Stimulated activated CD4-positive, alpha-beta T cell treated with anti-CD3 and anti-CD28 coated beads, Interleukin-4, amount 100 ng/mL, for 24 hours (primary cell): ENCODE results near the gene TXK.
"Not testable (repeated sequence)": the region's sequence is repeated elsewhere in the genome, so short reads cannot be mapped to it uniquely, and the experiment has no call there.

Experiments used
- DNase-seq: peaks from one replicate; pipeline ENCODE4 v3.0.0-alpha.2; 2020

Gene TXK

DNA sequence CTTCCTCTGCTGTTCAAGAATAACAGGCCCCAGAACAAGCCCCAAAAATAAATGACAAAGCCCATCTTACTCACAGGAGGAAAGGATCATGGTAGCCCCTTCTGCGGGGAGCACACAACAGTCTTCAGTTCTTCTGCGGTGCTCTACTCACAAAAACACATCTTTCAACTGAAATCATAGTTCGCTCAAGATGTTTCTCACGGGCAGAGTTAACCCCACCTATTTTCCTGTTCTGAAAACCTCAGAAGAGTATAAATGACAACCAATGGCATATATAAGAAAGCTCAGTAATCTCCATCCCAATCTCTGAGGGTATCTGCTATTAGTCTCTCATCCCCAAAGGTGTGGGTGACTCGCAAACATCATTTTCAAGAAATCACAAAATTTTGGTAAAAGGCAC is at the start of gene TXK:
Gene TXK (minus strand): TSS at position 170 of the 400 bp plus-strand sequence. CDS start 80 bp downstream, at position 90.
- no peak for DNase-seq

DNA sequence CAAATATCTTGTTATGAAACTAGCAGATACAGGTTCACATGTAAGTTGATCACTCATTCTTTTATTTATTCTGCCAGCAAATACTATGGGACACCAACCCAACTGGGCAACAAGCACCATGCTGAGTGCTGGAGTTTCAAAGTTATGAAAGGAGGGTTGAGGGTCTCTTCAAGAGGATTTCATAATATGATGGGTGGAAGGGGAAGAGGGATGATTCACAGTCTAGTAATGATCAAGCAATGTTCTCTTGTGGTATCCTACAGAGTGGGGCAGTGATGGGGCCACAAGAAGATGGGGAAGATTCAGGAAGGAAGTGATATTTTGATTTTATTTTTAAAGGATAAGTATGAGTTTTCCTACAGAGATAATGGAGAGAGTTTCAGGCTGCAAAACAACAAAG is 46.2 kb upstream of the TXK start:
- no peak for DNase-seq

DNA sequence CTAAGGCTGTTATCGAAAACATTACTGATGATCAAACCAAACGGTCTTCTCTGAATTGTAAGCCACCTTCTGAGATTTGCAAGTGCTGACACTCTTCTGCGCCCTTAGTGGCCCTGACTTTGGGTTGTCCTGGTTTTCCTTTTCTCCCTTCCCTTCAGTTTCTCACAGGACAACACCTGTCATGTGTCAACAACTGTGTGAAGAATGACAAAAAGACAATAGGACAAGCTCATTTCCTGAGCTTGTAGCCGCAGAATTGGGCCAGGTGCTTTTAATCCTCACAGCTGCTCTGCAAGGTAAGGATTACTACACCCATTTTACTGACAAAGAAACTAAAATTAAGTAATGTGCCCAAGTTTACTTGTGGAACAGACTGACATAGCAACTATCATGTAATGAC is 44.9 kb upstream of the TXK start:
- DNase-seq: no peak

DNA sequence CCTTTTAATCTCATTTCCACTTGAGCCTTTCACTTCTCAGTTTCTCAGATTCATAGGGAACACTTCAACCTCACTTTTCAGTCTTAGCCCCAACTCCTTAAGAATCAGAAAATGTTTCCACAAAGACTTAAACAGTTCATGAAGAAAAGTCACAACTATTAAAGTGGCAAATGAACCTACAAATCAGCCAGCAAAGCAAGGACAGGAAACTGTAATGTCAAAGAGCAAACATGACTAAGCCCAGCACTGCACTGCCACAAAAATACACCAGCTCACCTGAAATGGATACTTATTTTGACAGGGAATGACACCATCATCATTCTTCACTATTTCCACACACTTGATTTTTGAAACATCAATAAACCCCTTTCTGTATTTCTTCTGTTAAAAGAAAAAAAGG is 41.8 kb upstream of the TXK start:
- DNase-seq: no peak

DNA sequence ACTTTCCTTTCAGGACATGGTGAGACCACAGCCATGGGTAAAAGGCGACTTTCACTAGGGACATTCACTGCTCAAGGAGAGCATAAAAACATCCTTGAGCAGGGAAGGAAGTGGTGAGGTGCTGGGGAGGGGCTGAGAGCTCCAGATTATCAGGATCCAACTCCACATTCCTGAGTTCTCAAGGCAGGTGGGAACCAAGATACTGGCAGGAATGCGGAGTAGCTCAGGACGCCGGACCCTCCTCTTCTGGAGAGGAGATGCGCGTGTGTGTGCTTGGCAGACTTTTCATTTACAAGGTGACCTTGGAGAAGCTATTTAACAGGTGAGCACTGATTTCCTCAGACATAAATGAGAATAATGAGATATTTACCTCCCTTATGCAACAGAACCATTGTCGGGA is 41.3 kb upstream of the TXK start:
- DNase-seq: no peak

DNA sequence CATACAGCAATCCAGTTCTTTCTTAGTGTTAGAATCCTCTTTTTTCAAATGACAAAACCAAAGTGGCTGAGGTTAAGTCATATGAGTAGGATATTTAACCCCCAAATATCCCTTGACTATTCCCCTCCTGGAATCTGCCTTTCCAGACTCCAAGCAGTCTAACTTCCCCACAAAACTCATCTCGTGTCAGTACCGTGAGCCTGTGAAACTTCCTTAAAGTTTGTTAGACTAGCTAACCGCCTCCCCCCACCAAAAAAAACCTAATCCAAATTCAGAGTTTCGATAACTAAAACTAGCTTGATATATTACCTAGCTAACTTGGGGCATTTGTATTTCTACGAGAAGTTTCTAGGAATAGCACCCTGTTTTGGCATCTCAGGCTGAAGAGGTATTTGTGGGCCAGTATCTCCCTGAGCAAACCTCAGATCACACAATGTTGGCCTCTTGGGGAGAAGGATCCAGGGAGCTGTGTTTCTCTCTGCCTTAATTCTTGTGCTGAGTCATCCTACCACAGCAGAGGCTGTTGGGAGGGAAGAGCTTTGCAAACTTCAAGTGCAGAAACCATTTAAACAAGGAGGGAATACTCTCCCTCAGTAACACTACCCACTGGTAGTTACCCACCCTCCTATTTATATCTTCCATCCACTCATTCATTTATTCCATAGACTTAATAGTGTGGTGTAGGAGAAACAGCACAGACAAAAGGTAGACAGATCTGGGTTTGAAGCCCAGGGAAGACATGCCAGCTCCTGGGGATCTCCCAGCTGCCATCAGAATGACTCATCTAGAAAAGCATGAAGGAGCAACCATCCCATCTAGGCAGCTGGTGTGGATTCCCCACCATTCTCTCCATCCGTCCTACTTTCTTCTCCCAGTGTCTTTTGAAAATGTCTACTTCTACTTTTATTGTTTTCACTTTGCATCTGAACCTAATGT is 39.3 kb upstream of the TXK start:
- no peak for DNase-seq

DNA sequence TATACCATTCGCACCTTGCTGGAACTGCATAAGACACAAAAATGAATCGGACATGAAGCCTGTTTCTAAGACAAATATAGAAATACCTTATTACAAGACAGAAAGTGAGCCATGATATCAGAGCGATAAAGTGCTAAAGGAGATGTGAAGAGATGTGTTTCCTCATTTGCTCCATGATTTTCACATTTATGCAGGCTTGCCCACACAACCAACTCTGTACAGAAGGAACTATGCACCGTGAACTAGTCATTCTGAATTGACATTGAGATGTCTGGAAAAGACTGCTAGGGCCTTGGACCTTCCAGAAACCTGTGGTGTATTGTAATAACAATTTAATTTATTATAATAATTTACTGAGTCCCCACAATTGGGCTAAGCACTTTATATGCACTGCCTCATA is 38.6 kb upstream of the TXK start:
- no peak for DNase-seq

DNA sequence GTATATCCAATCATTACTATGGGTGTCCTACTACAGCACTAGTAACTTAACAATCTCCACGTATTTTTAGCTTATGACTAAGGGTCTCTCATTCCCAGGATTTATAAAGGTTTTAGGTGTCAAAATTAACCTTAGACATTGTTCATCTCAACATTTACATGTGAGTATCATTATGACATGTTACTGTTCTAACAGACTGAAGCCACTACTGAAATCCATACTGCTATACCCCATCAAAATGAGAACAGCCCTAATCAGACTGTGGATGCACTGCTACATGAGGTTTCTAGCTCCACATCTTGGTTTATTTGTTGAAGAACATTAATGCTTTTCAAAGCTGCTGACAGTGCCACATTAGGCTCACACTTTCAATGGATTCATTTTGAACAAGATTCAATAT is 35.6 kb upstream of the TXK start:
- DNase-seq: no peak

DNA sequence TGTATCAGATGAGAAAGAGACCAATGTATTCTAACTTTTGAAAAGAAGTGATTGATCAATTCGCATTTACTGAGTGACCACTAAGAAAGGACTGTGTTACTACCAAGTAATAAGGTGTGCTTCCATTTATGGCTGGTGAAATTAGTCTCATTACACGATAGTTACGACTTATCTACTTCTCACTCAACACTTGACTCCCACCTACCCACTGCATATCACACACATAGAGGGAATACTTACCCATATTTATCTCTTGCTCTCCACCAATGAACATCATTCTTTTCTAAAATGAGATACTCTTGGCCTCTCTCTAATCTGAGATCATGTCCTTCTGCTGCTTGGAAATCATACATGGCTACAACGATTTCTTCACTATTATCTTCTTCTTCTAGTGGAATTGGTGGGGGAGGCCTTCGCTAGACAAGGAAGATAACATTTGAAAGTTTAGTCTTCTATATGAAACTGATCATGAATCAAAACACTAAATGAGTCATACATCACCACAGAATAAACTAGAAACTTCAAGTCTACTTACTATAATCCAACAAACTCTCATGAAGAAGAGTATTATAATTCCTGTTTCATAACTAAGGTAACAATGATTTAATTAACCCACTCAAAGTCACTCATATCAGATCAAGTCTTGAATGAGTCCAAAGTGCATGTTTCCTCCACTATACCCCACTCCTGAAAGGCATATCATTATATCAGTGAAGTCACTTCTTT is 33.7 kb upstream of the TXK start:
- no peak for DNase-seq

DNA sequence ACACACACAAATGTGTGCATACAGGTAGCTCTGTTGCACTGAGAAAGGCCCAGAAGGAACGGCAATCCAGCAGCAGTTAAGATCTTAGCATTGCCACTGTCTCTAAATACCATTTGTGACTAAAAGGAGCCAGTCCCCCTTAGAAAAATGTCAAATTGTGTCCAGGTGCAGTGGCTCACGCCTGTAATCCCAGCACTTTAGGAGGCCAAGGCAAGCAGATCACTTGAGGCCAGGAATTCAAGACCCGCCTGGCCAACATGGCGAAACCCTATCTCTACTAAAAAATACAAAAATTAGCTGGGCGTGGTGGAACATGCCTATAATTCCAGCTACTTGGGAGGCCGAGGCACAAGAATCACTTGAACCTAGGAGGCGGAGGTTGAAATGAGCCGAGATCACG is 30.5 kb upstream of the TXK start:
- not testable (repeated sequence) for DNase-seq

DNA sequence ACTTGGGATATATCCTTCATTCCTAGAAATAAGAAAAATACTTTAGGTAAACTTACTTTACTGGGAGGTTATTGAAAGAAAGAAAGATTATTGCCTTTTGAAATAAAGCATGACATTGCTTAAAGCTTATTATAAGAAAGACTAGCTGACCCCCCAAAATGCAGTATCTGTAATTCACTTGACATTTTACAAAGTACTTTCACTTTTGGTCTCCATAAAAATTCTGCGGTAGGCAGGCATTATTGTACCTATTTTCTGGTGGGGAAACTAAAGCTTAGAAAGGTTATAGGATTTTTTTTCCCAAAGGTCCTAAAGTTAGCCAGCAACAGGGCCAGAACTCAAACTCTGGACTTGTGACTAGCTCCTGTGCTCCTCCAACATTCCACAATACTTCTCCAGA is 29.7 kb upstream of the TXK start:
- no peak for DNase-seq

DNA sequence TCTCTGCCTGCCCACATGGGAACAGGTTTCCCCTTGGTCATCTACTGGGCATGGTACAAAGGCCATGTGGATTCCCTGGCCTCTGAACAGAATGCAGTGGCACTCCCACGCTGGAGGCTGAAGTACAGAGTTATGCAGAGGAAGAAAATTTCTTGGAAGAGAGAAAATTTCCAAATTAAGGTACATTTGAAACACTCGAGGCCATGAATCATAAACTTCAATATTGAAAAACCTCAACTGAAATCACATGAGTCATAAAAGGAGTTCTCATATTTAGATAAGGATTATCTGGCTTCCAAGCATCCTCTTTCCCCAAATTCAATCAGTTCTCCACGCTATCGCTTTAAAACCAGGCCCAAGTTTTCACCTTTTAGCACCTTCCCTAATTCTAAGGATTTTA is 28.1 kb upstream of the TXK start:
- DNase-seq: no peak

DNA sequence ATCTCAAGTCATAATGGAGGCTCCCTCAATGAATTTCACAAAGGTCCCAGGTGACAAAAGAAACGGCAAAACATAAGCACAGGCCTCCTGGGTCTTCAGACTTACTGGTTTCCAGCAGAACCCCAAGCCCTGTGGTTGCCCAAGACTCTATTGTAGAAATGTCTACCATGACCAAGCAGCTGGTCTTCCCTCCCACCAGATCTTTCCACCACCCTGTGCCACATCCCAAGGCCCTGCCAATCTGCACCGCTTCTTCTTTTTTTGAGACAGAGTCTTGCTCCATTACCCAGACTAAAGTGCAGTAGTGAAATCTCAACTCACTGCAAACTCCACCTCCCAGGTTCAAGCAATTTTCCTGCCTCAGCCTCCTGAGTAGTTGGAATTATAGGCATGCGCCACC is 23.2 kb upstream of the TXK start:
- DNase-seq: no peak

DNA sequence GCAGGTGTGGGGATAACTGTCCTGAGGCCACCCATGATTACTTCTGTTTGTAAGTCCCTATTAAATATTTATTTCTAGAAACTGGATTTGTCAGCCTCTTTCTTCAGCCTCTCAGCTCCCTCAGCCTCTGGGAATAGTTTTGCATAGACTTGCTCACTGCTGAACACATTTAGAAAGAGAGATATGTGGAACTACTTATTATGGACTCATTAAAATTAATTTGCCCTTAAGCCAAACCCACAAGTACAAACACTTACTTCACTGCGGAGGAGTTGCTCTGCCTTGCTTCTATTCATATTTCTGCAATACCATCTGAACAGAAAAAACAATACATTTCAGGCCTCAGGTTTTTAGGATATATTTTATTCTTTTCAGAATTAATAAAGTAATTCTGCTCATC is 22.4 kb upstream of the TXK start:
- no peak for DNase-seq

DNA sequence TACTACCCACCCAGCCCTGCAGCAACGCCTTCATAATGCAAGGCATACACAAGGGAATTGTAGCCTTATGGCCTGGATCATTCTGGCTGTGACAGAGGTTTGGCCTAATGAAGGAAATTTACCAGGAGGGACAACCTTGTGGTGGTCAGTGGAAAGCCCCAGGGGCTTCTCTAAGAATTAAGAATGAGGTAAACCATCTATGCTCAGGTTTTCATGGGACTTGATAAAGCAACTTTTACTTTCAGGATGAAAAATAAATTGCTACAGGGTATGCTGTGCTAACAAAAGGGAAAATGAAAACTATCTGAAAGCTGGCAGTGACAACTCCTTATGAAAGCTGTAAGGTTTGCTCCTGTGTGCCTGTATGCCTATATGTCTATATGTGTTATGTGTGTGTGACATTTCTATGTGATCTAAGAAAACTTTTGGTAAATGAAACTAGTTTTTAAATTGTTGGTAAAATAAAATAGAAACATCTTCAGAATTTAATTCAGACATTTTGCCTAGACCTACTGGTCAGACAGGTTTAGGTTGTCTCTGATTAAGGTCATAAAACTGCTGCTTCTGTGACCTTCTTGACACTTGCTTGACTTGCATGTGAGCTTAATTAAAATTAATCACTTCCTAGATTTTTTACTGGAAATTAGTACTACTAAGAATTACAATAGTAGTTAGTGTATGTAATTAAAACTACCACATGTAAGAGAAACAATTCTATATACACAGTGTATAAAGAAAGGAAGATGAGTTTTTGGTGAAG is 19.9 kb upstream of the TXK start:
- DNase-seq: no peak

DNA sequence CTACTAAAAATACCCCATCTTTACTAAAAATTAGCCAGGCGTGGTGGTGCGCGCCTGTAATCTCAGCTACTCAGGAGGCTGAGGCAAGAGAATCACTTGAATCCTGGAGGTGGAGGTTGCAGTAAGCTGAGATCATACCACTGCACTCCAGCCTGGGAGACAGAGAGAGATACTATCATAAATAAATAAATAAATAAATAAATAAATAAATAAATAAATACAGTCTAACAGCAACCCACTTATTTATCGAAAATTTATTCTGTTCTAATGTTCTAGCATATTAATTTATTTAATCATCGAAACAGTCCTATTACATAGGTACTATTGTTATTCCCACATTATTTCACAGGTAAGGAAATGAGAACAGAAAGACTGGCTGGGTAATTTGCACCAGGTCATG is 18.2 kb upstream of the TXK start:
- DNase-seq: no peak

DNA sequence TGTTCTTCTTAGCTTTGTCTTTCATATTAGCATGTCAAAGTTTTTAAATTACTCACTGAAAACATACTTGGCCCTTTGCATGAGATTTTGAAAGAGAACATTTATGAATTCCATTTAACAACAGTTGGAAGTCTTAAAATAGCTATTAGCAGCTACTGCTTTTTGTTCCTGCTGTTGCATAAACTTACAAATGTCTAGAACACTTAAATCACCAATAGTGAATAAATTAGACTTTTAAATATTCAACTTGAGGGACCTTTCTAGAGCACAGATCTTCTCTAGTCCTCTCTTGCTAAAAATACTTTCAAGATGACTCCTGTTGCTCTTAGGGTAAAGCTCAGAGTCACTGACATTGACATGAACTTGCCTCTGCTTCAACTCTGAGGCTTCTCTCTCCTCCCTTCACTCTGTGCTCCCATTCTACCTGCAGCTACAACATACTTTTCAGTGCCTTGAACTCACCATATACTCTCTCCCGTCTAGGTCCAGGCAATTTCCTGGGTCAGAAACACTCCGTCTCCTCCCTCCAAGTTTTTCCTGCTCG is 15.8 kb upstream of the TXK start:
- DNase-seq: no peak

DNA sequence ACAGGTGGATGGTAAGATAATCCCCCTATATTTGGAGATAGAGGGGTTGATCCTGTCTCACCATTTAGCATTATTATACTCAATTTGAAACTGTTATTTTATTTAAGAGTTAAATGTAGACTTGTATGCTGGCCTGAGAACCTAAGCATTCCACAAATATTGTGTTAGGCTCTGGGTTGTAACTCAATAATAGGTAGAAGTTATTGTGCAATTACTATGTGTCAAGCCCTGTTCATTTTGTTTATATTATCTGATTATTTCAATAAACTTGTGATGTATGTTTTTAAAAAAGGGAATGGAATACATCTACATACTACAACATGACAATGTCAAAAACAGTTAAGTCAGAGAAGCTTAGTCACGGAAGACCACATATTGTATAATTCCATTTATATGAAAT is 13.6 kb upstream of the TXK start:
- DNase-seq: no peak

DNA sequence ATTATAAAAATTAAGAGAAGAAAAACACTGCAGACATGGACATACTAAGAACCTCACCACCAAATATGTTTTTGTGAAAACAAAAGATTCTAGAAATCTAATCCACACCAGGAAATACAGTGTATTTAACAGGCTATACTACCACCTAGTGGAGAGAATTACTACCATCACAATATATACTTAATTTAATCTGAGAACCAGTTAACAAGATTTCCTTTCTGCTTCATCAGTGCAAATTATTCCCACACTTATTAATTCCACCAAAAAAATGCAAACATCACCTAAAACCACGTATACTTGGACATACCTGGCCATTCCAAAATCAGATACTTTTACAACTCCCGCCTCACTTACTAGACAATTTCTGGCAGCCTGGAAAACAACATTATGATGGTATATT is 7.0 kb upstream of the TXK start:
- DNase-seq: no peak

DNA sequence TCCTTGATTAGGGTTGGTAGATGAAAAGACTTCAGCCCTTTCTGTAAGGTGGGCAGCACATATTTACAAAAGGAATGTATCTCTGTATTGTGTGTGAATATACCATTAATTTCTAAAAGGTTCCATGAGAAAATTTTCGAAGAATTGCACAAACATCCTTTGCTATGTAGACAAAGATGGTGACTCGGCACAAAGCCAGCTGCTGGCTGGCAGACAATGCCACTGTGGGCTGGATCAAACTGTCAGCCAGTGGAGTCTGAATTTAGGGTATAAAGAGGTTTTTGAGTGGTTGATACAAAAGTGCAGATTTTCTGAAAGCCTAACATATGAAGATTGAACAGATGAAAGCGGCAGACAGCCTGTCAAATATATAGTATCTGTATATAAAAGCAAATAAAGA is 5.6 kb upstream of the TXK start:
- no peak for DNase-seq

DNA sequence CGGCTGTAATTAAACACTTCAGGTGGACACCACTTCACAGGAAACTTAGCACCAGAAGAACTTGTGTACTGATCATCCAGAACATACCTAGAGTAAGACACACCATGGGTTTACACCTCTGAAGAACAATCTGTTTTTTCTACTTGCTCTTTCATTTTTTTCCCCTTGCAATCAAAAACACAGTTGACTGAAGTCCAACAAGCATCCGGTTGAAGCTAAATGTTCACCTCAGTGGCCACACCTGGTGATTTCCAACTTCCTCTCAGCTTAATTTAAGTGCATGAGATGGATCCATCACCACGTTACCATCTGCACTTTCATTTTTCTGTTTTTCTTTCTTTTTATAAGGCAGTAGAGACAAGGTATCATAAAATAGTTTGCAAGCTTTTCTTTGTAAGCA is 4.9 kb upstream of the TXK start:
- DNase-seq: no peak

DNA sequence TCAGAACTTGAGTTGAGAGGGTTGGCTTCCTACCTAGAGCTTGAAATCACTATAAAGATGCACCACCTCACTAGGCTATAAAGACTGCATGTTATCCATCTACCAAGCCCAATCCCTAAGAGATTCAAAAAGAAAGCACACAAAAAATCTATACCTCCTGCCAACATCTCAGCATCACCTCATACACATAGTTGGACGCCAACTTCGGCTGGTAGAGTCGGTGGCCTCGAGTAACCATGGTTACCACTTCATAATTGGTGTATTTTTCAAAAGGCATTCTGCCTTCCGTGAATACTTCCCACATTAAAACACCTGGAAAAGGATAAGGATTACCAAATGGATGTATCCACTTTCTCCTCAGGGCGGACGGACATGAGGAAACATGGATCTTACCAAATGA is 4.5 kb upstream of the TXK start:
- no peak for DNase-seq

DNA sequence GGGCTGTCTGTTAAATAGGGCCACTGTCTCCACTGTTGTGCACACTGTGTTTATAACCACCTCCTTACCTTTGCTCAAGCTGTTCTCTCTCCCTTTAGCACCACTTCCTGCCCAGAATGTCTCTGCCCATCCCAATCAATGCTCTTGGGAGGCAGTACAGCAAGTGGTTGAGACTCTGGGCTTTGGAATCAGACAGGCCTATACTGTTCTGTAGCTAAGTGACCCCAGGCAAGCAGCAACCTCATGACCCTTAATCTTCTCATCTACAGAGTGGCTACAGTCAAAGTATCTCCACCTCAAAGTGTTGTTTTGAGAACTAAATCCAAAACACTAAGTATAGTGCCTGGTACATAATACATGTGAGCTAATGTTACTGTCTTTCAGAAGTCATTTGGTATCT is 3.8 kb upstream of the TXK start:
- no peak for DNase-seq
